ENCODE results near the gene PDE6C.

Gene PDE6C

DNA sequence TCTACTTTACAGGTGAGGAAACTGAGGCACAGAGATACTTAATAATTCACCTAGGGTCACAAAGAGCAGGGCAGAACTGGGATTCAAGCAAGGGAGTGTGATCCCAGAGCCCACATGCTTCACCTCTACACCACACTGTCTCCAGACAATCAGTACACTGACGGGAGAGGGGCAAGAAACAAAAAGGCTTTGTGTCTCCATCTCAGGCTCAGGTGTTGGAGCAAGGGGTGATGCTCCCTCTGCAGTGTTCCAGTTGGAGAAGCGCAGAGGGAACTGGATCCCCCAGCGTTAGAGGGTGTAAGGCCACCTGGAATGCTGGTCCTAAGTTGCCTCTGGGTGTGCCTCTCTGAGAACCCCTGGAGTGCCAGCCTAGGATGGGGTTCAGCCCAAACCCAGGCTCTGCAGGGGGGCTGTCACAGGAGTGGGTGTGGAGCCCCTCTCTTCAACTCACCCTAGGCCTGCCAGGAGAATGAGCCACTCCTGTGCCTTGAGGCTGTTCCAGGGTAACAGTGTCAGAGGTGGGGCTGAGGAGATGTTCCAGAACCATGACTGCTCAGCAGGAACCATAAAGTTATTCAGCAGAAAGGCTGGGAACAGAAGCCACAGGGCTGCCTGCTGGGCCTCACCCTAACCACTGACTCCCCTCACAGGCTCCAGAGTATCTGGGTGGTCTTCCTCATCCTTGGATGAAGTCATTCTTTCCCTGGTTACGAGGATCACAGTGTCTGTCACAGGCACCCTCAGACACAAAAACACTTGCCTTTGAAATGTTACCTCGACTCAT lies 16.8 kb upstream of the PDE6C start:
- DNase-seq: no peak

GRCh38 chr10:93596539-93596938 lies 15.8 kb upstream of the PDE6C start:
- DNase-seq: no peak

- DNase-seq: no peak
These were observed 15.2 kb upstream of the PDE6C start for GRCh38 chr10:93597075-93597599.

DNA sequence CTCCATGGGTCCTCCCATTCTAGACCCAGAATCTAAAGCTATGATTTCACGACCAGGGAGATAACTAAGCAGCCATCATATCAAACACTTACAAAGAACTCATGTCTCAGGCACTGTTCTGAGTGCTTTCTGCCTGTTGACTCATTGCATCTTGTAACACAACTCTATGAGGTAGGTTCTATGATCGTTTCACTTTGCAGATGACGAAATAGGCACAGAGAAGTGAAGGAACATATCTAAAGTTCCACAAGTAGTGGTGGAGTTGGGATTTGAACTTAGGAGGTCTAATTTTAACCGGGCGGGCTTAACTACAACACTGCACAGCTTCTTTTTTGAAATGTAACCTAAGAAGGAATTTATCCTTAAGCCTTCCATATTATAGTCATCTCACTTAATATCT lies 14.2 kb upstream of the PDE6C start:
- no peak for DNase-seq

DNA sequence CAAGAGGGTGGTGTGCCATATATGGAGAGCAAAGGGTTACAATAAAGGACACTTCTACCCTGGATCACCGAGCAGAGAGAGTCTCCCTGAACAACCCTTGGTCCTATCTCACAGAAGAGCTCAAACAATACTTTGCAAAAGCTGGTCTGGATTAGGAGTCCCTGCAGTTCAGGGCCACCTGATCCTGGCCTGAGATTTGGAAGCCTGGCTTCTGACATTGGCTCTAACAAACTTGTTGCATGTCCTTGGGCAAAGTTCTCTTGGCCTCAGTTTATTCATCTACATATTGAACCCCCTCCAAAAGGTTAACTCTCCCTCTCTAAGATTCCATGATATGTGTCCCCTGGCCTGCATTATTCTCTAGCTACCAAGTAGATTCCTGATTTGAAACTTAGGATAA lies 13.0 kb upstream of the PDE6C start:
- DNase-seq: no peak

- DNase-seq: no peak
These were observed 12.6 kb upstream of the PDE6C start for GRCh38 chr10:93599778-93600177.

DNA sequence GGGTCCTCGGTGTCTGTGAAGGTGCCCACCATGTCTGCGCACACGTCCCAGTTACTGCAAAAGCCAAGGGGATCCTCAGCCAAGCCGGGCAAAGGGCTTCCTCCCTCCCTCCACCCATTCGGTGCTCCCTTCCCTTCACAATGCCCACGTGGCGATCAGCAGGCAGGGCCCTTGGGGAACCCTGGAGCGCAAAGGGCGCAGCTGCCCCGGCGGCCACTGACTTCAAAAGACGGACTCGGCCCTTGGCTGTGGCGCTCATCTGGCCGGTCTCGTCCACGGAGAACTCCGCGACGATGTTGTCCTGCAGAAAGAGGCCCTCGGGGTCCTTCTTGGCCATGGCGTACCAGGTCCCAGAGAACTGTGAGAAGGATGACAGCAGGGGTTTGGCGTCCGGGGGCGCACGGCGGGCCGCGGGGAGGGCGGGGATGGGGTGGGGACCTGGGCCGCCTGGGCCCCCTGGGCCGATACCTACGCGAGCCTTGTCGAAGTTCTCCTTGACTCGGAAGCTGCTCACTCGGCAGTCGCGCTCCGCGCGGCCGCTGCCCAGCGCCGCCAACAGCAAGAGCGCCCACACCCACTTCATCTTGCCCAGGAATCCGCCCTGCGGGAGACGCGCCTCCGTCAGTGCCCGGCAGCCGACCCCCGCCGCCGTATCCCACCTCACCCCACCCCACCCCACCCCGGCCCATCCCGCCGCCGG lies 11.7 kb upstream of the PDE6C start:
- DNase-seq: no peak

- no peak for DNase-seq
These were observed 11.1 kb upstream of the PDE6C start, which contains the start of gene RBP4 for GRCh38 chr10:93601146-93601773. Gene RBP4 (minus strand): TSS chr10:93601235. CDS start chr10:93601028, 207 bp downstream.

DNA sequence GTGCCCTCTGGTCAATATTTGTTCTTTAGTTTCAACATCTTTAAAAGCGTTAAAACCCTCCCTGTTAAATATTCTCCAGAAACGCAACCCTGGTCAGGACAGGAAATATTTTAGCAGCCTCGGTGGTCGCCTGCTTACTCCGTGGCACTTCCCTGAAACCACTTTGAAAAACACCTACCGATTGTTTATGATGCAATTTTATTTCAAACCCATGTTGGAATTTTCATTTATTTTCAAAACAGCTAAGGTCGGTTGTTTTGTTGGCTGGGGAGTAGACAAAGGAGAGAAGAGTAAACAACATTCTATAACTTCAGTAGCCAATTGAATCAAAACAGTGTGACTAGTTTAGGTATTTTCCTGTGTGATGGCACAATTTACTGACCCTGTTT lies 10.6 kb upstream of the PDE6C start:
- DNase-seq: no peak

DNA sequence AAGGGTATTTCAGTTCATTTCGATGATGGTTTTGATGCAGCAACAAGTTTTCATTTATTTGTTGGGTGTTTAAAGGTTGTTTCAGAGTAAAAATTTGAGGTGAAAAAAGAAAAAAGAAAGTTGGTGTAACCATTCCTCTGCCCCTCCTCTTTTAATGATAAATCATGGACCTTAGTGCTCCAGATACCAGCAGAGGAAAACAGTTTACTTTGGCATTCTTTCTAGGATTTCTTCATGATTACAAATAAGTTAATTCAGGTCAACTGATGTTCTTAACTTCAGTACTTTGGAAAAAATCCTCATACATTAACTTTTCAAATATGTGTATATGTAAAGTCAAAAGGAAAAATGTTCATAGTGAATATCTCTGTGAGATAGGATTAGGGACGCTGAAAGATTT lies 9.3 kb upstream of the PDE6C start:
- no peak for DNase-seq

DNA sequence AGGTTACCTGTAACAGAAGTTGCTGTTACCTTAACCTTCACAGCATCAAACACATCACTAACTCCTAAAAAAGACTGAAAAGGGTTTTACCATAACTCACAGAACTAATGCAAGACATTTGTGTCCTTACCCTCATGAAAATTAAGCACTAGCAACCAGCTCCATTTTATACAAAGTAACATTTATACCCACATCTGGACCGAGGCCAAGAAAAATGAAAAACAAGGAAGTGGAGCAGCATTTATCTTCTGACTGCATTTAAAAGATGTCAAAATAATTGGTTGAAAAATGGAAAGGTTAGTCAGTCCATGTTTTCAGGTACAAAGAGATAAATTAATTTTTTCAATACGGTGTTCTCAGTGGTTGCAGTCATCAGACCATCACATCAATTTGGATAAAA lies 8.2 kb upstream of the PDE6C start:
- peak; percentile 17 for DNase-seq

- DNase-seq: no peak
These were observed 3.9 kb upstream of the PDE6C start for GRCh38 chr10:93608421-93608820.

GRCh38 chr10:93613126-93613525 lies 789 bp downstream of the PDE6C start:
- DNase-seq: no peak

DNA sequence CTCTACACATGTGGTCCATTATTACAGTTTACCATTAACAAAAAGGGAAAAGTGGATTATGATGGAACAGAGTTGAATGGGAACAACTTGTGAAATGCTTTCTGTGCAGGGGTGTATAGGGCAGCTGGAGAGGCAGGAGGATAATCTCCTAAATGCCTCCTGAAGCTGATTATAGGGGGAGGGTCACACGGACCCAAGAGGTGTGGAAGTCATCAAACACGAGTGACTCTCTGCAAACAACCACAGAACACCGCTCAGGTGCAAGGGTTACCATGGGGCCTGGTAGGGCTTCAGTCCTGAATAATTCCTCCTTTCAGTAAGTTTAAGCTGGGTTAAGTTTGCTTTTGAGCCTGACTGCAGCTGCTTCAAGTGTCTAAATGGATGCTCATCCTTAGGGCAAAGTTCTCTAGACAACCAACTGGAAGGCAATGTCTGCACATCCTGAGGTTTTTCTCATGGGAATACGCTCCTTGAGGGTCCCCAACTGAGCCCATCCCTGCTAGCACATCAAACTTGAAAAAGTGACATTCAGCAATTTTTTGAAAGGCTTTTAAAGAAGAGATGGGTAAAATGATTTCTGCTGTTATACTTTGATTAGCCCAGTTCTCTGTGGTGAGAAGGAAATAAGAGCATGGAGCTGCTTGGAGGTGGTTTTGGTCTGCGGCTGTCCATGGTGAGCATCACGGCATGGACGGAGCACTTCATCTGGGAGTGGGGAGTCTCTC lies 1.9 kb downstream of the PDE6C start:
- no peak for DNase-seq

- DNase-seq: peak; percentile 35
These were observed 3.4 kb downstream of the PDE6C start for GRCh38 chr10:93615576-93616235.

DNA sequence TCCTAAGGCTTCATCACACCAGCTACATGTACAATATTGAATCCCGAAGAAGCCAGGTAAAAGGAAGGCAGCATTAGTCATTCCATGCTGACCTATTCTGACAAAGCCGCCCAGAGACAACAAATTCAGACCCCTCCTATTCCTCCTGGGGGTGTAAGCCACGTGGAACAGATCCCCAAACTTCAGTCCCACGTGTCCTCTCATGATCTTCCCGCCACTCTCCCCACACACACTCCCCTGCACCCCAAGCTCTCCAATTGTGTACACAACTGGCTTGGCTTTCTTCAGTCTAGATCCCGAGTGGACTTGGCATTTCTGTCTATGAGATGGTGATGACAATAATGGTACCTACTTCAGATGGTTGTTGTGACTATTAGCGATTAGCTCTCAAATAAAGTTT lies 8.6 kb downstream of the PDE6C start:
- DNase-seq: no peak

- DNase-seq: no peak
These were observed 10.6 kb downstream of the PDE6C start for GRCh38 chr10:93622942-93623341.

- DNase-seq: no peak
These were observed 16.5 kb downstream of the PDE6C start for GRCh38 chr10:93628858-93629257.

DNA sequence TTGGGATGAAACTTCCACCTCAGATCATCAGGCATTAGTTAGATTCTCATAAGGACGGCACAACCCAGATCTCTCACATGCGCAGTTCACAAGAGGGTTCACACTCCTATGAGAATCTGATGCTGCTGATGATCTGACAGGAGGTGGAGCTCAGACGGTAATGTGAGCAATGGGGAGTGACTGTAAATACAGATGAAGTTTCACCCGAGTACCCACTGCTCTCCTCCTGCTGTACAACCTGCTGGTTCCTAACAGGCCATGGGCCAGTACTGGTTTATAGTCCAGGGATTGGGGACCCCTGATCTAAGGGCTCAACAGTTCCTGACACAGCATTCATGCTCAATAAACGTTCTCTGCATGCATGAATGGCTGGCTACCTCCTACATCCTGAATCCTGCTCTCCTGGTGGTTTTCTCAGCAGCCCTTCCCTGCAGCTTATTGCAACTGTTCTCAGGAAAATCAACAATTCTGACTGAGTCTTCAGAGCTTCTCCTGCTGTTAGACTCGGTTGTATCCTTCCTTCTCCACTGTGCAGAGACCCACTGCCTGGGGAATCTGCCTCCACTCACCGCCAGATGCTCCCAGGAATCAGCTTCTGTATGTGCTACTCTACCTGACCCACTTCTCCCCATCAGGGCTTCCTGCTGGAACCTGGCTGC lies 17.4 kb downstream of the PDE6C start:
- DNase-seq: no peak

DNA sequence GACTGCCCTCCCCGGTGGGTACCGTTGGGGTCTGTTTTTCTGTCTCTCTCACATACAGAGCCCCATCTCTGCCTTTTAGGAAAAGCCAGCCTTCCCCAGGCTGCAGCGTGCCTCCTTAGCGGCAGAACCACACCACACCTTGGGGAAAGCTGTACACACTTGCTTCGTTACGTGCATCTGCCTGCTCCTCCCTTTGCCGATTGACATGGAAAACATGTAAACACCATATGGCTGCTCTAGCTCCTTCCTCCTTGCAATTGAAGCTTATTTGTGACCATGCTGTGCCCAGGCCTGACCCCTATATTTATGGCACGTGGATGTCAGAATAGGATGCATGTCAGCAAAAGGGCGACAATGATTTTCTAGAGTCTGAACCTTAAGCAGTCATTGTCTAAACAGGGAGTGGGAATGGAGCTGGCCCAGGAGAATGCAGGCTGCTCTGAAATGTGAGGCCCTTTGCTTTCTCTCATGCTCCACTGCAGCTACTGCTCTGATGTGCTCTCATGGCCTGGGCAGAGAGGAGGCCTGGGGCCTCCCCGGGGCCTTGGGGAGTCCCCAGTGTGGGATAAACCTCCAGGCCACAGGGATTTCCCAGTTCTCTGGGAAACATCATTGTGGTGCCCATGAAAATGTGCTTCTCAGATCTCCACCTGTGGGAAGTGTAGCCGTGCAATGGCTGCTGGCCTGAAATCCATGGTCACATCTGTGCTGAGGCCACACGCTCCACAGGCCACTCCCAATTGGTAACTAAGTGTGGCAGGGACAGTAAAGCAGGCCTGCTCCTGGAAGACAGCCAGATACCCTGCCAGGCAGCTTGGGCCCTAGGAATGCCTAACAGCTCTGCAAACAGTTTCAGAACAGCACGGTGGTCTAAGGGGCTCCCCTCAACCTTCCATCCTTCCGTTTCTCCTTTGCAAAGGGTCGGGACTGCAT lies 18.6 kb downstream of the PDE6C start:
- DNase-seq: no peak

DNA sequence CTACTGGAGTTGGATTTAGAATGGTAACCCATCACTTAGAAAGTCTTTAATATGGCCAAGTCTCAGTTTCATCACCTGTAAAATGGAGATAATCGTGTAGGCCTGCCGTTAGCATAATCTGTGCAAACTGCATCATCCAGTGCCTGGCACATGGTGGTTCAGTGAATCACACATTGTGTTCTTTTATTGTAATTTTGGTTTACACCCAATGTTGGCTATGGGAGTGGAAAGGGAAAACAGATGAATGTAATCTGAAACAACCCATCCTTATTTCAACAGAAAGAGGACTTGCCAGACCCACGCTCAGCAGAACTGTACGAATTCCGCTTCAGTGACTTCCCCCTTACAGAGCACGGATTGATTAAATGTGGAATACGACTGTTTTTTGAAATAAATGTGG lies 27.5 kb downstream of the PDE6C start:
- no peak for DNase-seq

Data from KG1 (cell line).